Midbrain (tissue), 1 donor: Measurements from ENCODE around the gene STX18.
A peak's percentile ranks its signal among the peaks of the same experiment; 100 is the strongest.
"Not testable (repeated sequence)": the region's sequence is repeated elsewhere in the genome, so short reads cannot be mapped to it uniquely, and the experiment has no call there.

Experiments used
- DNase-seq: peaks from one replicate; lab custom pipeline; 2025; lab: John Stamatoyannopoulos, UW

Gene STX18

GRCh38 chr4:4541661-4542570 is at the start of gene STX18:
STX18 (minus strand) TSS chr4:4542048; CDS start chr4:4541964, 84 bp downstream.
- DNase-seq: peak; percentile 84

- no peak for DNase-seq
Measured at GRCh38 chr4:4591071-4591470, 49.2 kb upstream of the STX18 start.

- DNase-seq: no peak
Measured at GRCh38 chr4:4590546-4590945, 48.7 kb upstream of the STX18 start.

GRCh38 chr4:4585012-4585670 is 43.3 kb upstream of the STX18 start:
- DNase-seq: no peak

- no peak for DNase-seq
Measured at GRCh38 chr4:4583606-4584005, 41.8 kb upstream of the STX18 start.

- no peak for DNase-seq
Measured at GRCh38 chr4:4582653-4583052, 40.8 kb upstream of the STX18 start.

GRCh38 chr4:4580494-4580893 is 38.6 kb upstream of the STX18 start:
- DNase-seq: no peak

GRCh38 chr4:4578981-4579380 is 37.1 kb upstream of the STX18 start:
- DNase-seq: no peak

- no peak for DNase-seq
Measured at GRCh38 chr4:4577359-4577875, 35.6 kb upstream of the STX18 start.

GRCh38 chr4:4575284-4576211 is 33.7 kb upstream of the STX18 start:
- DNase-seq: peak; percentile 52

- peak; percentile 18 for DNase-seq
Measured at GRCh38 chr4:4574792-4575191, 32.9 kb upstream of the STX18 start.

- DNase-seq: no peak
Measured at GRCh38 chr4:4574052-4574451, 32.2 kb upstream of the STX18 start.

GRCh38 chr4:4572821-4573220 is 31.0 kb upstream of the STX18 start:
- DNase-seq: no peak

GRCh38 chr4:4569861-4570260 is 28.0 kb upstream of the STX18 start:
- DNase-seq: not testable (repeated sequence)

GRCh38 chr4:4568806-4569427 is 27.1 kb upstream of the STX18 start:
- DNase-seq: no peak

- DNase-seq: not testable (repeated sequence)
Measured at GRCh38 chr4:4566359-4566758, 24.5 kb upstream of the STX18 start.

- DNase-seq: no peak
Measured at GRCh38 chr4:4564522-4564921, 22.7 kb upstream of the STX18 start.

GRCh38 chr4:4560642-4561041 is 18.8 kb upstream of the STX18 start:
- DNase-seq: no peak

- no peak for DNase-seq
Measured at GRCh38 chr4:4560136-4560535, 18.3 kb upstream of the STX18 start.

GRCh38 chr4:4559596-4559995 is 17.7 kb upstream of the STX18 start:
- DNase-seq: no peak

- no peak for DNase-seq
Measured at GRCh38 chr4:4558881-4559280, 17.0 kb upstream of the STX18 start.
